HCT116 (cell line): Measurements from ENCODE around the gene PAH. TPM values are rescaled to one million over a fixed set of nuclear protein-coding genes. Genes with fewer than 3 reads are reported as not detected.

Experiments
- ATAC-seq: fragments of 200-7000 bp; cut with Tn5 transposase; 2 replicates; pipeline ENCODE4 v1.9.1; 2020; ENCODE audit warnings: mild to moderate bottlenecking, moderate library complexity
- BruUV-seq: library from RNA; stranded (reverse); fragments of 400-500 nt; replicated peaks from 2 replicates; lab custom pipeline; 2021; lab: Mats Ljungman, UMichigan
- CTCF ChIA-PET: fragments of 300-600 bp; sonication (Branson Sonifier 250); formaldehyde crosslinking; loops from one replicate; lab custom pipeline; 2021; ENCODE audit warnings: antibody characterized with exemption; lab: Charles Lee
- POLR2A ChIA-PET: fragments of 300-600, 350-600 bp; sonication (Branson Sonifier 250); formaldehyde crosslinking; loops from one replicate; lab custom pipeline; 2021; ENCODE audit warnings: antibody characterized with exemption; lab: Charles Lee
- RAD21 ChIA-PET, 2 experiments: fragments of 300-600 bp; sonication (Branson Sonifier 250); formaldehyde crosslinking; loops; one replicate each; lab custom pipeline; 2023; ENCODE audit warnings: low total read pairs in 2 of 2; ENCODE audit not compliant: uncharacterized antibody in 2 of 2, unreplicated experiment in 2 of 2, low non-redundant PET in 1 of 2; lab: Charles Lee
- DNase-seq: peaks from one replicate; pipeline ENCODE4 v3.0.0-alpha.2; 2010; ENCODE audit warnings: low read depth, low spot score
- H2AFZ ChIP-seq: fragments of 200-600 bp; shearing (Covaris generic), sonication (generic); 2 replicates; pipeline ENCODE4 v1.6.1; 2017; ENCODE audit warnings: low read depth, mixed run types, mixed read lengths, antibody characterized with exemption, low read length; ENCODE audit not compliant: poor library complexity, severe bottlenecking
- H3K27ac ChIP-seq: 2 replicates; pipeline ENCODE4 v1.5.1; 2012; ENCODE audit warnings: low read depth, low read length
- H3K27me3 ChIP-seq: fragments of 200-600 bp; sonication (generic); 2 replicates; pipeline ENCODE4 v1.6.1; 2016; ENCODE audit warnings: mixed run types, low read length, mixed read lengths; ENCODE audit not compliant: insufficient read depth
- H3K36me3 ChIP-seq, 2 experiments: fragments of 200-500 bp in 1 of 2; fragments of 200-600 bp in 1 of 2; sonication (Bioruptor generic) in 1 of 2; sonication (generic) in 1 of 2; 2 replicates each; pipeline versions ENCODE4 v1.5.1 to v1.6.1; 2014 to 2016; ENCODE audit warnings: low read length in 2 of 2, inconsistent platforms in 1 of 2, mixed read lengths in 1 of 2, mixed run types in 1 of 2; ENCODE audit not compliant: insufficient read depth in 2 of 2, control insufficient read depth in 1 of 2
- H3K4me1 ChIP-seq, 2 experiments: fragments of 200-600 bp in 1 of 2; sonication (generic) in 1 of 2; 2 replicates each; pipeline versions ENCODE4 v1.5.1 to v1.6.1; 2012 to 2017; ENCODE audit warnings: low read length in 2 of 2, inconsistent platforms in 1 of 2, mild to moderate bottlenecking in 1 of 2, mixed read lengths in 1 of 2, mixed run types in 1 of 2, moderate library complexity in 1 of 2; ENCODE audit not compliant: insufficient read depth in 2 of 2, control insufficient read depth in 1 of 2
- H3K4me2 ChIP-seq: fragments of 200-600 bp; sonication (generic); 2 replicates; pipeline ENCODE4 v1.6.1; 2017; ENCODE audit warnings: mixed run types, low read length, mixed read lengths
- H3K4me3 ChIP-seq, 2 experiments: fragments of 200-600 bp in 1 of 2; sonication (generic) in 1 of 2; replicated peaks in 1 of 2; 2 replicates each; pipeline ENCODE4 v1.5.1; 2011 to 2016; ENCODE audit warnings: low read length in 2 of 2, control low read depth in 1 of 2, low read depth in 1 of 2, mild to moderate bottlenecking in 1 of 2, mixed read lengths in 1 of 2, mixed run types in 1 of 2
- H3K79me2 ChIP-seq: fragments of 200-600 bp; sonication (generic); 2 replicates; pipeline ENCODE4 v1.6.1; 2017; ENCODE audit warnings: mild to moderate bottlenecking, mixed run types, low read length, moderate library complexity, mixed read lengths; ENCODE audit not compliant: insufficient read depth
- H3K9ac ChIP-seq: fragments of 200-600 bp; sonication (generic); 2 replicates; pipeline ENCODE4 v1.6.1; 2016; ENCODE audit warnings: low read length, mixed read lengths
- H3K9me2 ChIP-seq: fragments of 200-600 bp; sonication (generic), shearing (Covaris generic); 2 replicates; pipeline ENCODE4 v1.6.1; 2017; ENCODE audit warnings: mixed run types, mild to moderate bottlenecking, moderate library complexity; ENCODE audit not compliant: insufficient read depth
- H3K9me3 ChIP-seq, 2 experiments: fragments of 200-500 bp in 1 of 2; fragments of 200-600 bp in 1 of 2; sonication (Bioruptor generic) in 1 of 2; sonication (generic) in 1 of 2; 2 replicates each; pipeline ENCODE4 v1.6.1; 2014 to 2017; ENCODE audit warnings: low read length in 2 of 2, mixed read lengths in 2 of 2, inconsistent platforms in 1 of 2, low read depth in 1 of 2, mild to moderate bottlenecking in 1 of 2, mixed run types in 1 of 2, moderate library complexity in 1 of 2; ENCODE audit not compliant: control insufficient read depth in 1 of 2, insufficient read depth in 1 of 2
- H4K20me1 ChIP-seq: fragments of 200-600 bp; sonication (generic), shearing (Covaris generic); 2 replicates; pipeline ENCODE4 v1.6.1; 2017; ENCODE audit warnings: mixed run types, mild to moderate bottlenecking, moderate library complexity; ENCODE audit not compliant: insufficient read depth
- CEBPB ChIP-seq: IDR thresholded peaks from 2 replicates; pipeline ENCODE4 v1.6.1; 2012; ENCODE audit warnings: low read depth
- EGR1 ChIP-seq: IDR thresholded peaks from 2 replicates; pipeline ENCODE4 v1.6.1; 2012; ENCODE audit warnings: low read depth
- ELF1 ChIP-seq: IDR thresholded peaks from 2 replicates; pipeline ENCODE4 v1.6.1; 2012; ENCODE audit warnings: low read depth, borderline replicate concordance
- EZH2phosphoT487 ChIP-seq: fragments of 200-600 bp; IDR thresholded peaks from 2 replicates; pipeline ENCODE4 v1.6.1; 2018; ENCODE audit warnings: antibody characterized with exemption, borderline replicate concordance
- JUND ChIP-seq: IDR thresholded peaks from 2 replicates; pipeline ENCODE4 v1.6.1; 2012
- RAD21 ChIP-seq: IDR thresholded peaks from 2 replicates; pipeline ENCODE4 v1.6.1; 2012; ENCODE audit warnings: low read depth, mild to moderate bottlenecking
- SIN3A ChIP-seq: IDR thresholded peaks from 2 replicates; pipeline ENCODE4 v1.6.1; 2012; ENCODE audit warnings: low read depth
- SRF ChIP-seq: IDR thresholded peaks from 2 replicates; pipeline ENCODE4 v1.6.1; 2012; ENCODE audit warnings: low read depth
- YY1 ChIP-seq: IDR thresholded peaks from 2 replicates; pipeline ENCODE4 v1.6.1; 2011; ENCODE audit warnings: low read length, low read depth, moderate library complexity, mild to moderate bottlenecking; ENCODE audit not compliant: insufficient replicate concordance; ENCODE audit errors: extremely low read depth
- intact Hi-C: fragments of 100-400 bp; cut with micrococcal nuclease; formaldehyde crosslinking; loops from 2 replicates; pipeline ENCODE4 v1.10.0; 2022
- total RNA-seq: library from RNA; stranded (reverse); gene quantifications from one replicate; pipeline ENCODE4 v1.2.1, GENCODE V29; 2021; ENCODE audit not compliant: unreplicated experiment
- TF ChIP-seq, protein P1 (sequence below): IDR thresholded peaks from 2 replicates; pipeline ENCODE4 v1.6.1; 2012; ENCODE audit warnings: low read depth

Gene PAH
- total RNA-seq, 1 experiment from 2014 or later, result 2.8 TPM

DNA sequence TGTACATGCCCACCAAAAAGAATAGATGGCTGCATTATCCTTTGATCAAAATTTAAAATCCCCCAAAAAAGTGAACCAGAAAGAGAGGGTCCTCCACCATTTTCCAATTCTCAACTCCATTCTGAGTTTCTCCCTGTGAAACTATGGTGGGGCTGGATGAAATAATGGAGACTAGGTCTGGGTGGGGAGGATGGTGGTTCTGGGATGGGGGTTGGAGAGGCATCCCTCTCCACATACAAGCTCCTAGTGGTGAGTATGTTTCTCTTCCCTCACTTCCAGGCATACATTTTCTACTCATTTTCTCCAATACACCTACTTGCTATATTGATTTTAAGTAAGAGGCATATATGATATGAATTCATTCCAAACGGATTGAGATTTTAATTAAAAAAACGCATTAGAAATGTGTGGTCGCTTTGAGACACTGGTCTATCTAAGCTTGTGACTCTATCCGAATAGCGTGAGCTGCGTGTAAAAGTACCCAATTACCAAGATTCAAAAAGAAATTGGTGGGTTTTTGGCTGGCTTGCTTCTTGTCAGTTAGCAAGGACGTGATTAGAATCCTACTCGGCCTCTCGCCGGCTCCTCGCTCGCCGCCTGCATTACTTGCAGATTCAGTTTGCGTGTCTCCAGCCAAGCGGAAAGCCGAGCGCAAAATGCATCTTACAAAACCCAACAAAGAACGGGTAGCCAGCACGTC is 43.9 kb upstream of the PAH start:
- no peaks in the 10 kb centered on the region for H3K79me2 ChIP-seq
- H2AFZ ChIP-seq, result no peak overlapping the region
- no peak overlapping the region for H3K9ac ChIP-seq
- H4K20me1 ChIP-seq, result no peaks in the 10 kb centered on the region
- RAD21 ChIA-PET, result no interaction called here
- no TSS peak for BruUV-seq
- TF ChIP-seq JUND (no peak), CEBPB (no peak), SRF (no peak), EZH2phosphoT487 (no peak), EGR1 (no peak), RAD21 (no peak), ELF1 (no peak), SIN3A (no peak), YY1 (no peak)
- TF ChIP-seq, protein P1, sequence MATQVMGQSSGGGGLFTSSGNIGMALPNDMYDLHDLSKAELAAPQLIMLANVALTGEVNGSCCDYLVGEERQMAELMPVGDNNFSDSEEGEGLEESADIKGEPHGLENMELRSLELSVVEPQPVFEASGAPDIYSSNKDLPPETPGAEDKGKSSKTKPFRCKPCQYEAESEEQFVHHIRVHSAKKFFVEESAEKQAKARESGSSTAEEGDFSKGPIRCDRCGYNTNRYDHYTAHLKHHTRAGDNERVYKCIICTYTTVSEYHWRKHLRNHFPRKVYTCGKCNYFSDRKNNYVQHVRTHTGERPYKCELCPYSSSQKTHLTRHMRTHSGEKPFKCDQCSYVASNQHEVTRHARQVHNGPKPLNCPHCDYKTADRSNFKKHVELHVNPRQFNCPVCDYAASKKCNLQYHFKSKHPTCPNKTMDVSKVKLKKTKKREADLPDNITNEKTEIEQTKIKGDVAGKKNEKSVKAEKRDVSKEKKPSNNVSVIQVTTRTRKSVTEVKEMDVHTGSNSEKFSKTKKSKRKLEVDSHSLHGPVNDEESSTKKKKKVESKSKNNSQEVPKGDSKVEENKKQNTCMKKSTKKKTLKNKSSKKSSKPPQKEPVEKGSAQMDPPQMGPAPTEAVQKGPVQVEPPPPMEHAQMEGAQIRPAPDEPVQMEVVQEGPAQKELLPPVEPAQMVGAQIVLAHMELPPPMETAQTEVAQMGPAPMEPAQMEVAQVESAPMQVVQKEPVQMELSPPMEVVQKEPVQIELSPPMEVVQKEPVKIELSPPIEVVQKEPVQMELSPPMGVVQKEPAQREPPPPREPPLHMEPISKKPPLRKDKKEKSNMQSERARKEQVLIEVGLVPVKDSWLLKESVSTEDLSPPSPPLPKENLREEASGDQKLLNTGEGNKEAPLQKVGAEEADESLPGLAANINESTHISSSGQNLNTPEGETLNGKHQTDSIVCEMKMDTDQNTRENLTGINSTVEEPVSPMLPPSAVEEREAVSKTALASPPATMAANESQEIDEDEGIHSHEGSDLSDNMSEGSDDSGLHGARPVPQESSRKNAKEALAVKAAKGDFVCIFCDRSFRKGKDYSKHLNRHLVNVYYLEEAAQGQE, result no peak
- no peak overlapping the region for H3K27ac ChIP-seq
- DNase-seq, result no peak
- H3K4me2 ChIP-seq, result no peak overlapping the region
- no peaks in the 10 kb centered on the region for H3K36me3 ChIP-seq
- POLR2A ChIA-PET, result no interaction called here
- CTCF ChIA-PET, result no interaction called here
- peaks cover 13% of the 10 kb centered on the region; the same call in 1 of the 2 replicates for H3K27me3 ChIP-seq
- no peak overlapping the region for H3K4me3 ChIP-seq
- no peak for ATAC-seq
- H3K9me3 ChIP-seq, result no peaks in the 10 kb centered on the region
- intact Hi-C loops, result no loop called here
- no peaks in the 10 kb centered on the region for H3K4me1 ChIP-seq
- no peaks in the 10 kb centered on the region for H3K9me2 ChIP-seq
